Activated CD4-positive, CD25-positive, alpha-beta regulatory T cell (primary cell): Measurements from ENCODE around the gene KPNB1.

ENCODE experiments used
- DNase-seq, 4 experiments: peaks; one replicate each; lab custom pipeline; 2025; lab: John Stamatoyannopoulos, UW

KPNB1 gene

GRCh38 chr17:47649153-47649971 is at the start of gene KPNB1:
KPNB1 (plus strand) TSS chr17:47649919; CDS start chr17:47650245, 326 bp downstream.
- DNase-seq: peak; percentile 94 to 96 (median 96)

GRCh38 chr17:47603830-47604597 is 45.7 kb upstream of the KPNB1 start:
- DNase-seq: no peak

GRCh38 chr17:47604598-47604927 is 45.2 kb upstream of the KPNB1 start:
- DNase-seq: no peak

- no peak for DNase-seq
Observed at GRCh38 chr17:47605011-47605410, 44.7 kb upstream of the KPNB1 start.

- no peak for DNase-seq
Observed at GRCh38 chr17:47607481-47607880, 42.2 kb upstream of the KPNB1 start.

GRCh38 chr17:47611372-47612350 is 38.1 kb upstream of the KPNB1 start:
- no peak for DNase-seq

GRCh38 chr17:47615766-47616424 is 33.8 kb upstream of the KPNB1 start:
- DNase-seq: no peak

GRCh38 chr17:47618410-47618809 is 31.3 kb upstream of the KPNB1 start:
- no peak for DNase-seq

GRCh38 chr17:47620503-47621245 is 29.0 kb upstream of the KPNB1 start:
- no peak for DNase-seq

- no peak for DNase-seq
Observed at GRCh38 chr17:47621293-47622179, 28.2 kb upstream of the KPNB1 start.

- no peak for DNase-seq
Observed at GRCh38 chr17:47622180-47622549, 27.6 kb upstream of the KPNB1 start.

GRCh38 chr17:47624727-47625068 is 25.0 kb upstream of the KPNB1 start:
- DNase-seq: no peak

GRCh38 chr17:47628014-47628566 is 21.6 kb upstream of the KPNB1 start:
- no peak for DNase-seq

- no peak for DNase-seq
Observed at GRCh38 chr17:47629826-47630225, 19.9 kb upstream of the KPNB1 start.

- DNase-seq: no peak
Observed at GRCh38 chr17:47630614-47631013, 19.1 kb upstream of the KPNB1 start.

- DNase-seq: no peak
Observed at GRCh38 chr17:47632991-47633390, 16.7 kb upstream of the KPNB1 start.

- DNase-seq: no peak
Observed at GRCh38 chr17:47633996-47634395, 15.7 kb upstream of the KPNB1 start.

GRCh38 chr17:47634870-47635269 is 14.8 kb upstream of the KPNB1 start:
- DNase-seq: no peak

GRCh38 chr17:47635734-47636133 is 14.0 kb upstream of the KPNB1 start:
- no peak for DNase-seq
